ENCODE results near the gene PNMA1.

The PNMA1 gene

DNA sequence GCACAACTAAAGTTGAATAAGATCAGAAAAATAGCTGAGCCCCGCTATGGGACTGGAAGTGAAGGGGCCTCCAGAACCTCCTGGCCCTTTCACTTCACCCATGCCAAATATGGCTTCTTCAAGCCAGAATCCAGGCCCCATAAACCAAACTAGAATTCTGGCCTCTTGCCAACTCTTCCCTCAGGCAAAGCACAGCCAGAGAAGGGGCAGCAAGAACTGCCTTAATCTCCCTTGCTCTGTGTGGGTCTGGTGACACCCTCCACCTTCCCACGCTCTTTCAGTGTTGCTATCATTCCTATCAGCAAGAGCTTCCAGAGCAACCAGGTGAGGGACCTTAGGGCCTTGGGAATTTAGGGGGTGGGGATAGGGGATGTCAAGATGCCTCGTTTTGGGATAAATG, 3.1 kb upstream of the PNMA1 start:
- H3K27ac ChIP-seq = no peak overlapping the region
- H3K4me2 ChIP-seq = no peak overlapping the region
- H3K4me1 ChIP-seq (ENCODE audit: low read depth, poor library complexity, severe bottlenecking) = peaks cover 11% of the 10 kb centered on the region
- no peaks in the 10 kb centered on the region for H3K36me3 ChIP-seq (ENCODE audit: insufficient read depth)
- H3K27me3 ChIP-seq (ENCODE audit: insufficient read depth, low read depth) = no peaks in the 10 kb centered on the region
- TF ChIP-seq, protein P1, sequence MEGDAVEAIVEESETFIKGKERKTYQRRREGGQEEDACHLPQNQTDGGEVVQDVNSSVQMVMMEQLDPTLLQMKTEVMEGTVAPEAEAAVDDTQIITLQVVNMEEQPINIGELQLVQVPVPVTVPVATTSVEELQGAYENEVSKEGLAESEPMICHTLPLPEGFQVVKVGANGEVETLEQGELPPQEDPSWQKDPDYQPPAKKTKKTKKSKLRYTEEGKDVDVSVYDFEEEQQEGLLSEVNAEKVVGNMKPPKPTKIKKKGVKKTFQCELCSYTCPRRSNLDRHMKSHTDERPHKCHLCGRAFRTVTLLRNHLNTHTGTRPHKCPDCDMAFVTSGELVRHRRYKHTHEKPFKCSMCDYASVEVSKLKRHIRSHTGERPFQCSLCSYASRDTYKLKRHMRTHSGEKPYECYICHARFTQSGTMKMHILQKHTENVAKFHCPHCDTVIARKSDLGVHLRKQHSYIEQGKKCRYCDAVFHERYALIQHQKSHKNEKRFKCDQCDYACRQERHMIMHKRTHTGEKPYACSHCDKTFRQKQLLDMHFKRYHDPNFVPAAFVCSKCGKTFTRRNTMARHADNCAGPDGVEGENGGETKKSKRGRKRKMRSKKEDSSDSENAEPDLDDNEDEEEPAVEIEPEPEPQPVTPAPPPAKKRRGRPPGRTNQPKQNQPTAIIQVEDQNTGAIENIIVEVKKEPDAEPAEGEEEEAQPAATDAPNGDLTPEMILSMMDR (conservative IDR thresholded peaks at IDR 0.05; ENCODE audit: low read depth, low read length) = no peak
- H3K4me3 ChIP-seq (IDR thresholded peaks at IDR 0.05; ENCODE audit: insufficient read depth, low read depth, low read length) = no peak overlapping the region
- peaks cover 10% of the 10 kb centered on the region for H3K79me2 ChIP-seq (ENCODE audit: insufficient read depth, low read depth)
- no peak overlapping the region for H2AFZ ChIP-seq (ENCODE audit: low read depth)
- H4K20me1 ChIP-seq (ENCODE audit: insufficient read depth) = no peaks in the 10 kb centered on the region
- no peak overlapping the region for H3K9ac ChIP-seq

- TF ChIP-seq, protein P1 (conservative IDR thresholded peaks at IDR 0.05; ENCODE audit: low read depth, low read length) = no peak
- Histone ChIP-seq H3K4me3 (IDR thresholded peaks at IDR 0.05; ENCODE audit: insufficient read depth, low read depth, low read length) (no peak overlapping the region), H3K27me3 (ENCODE audit: insufficient read depth, low read depth) (no peaks in the 10 kb centered on the region), H4K20me1 (ENCODE audit: insufficient read depth) (no peaks in the 10 kb centered on the region), H3K27ac (no peak overlapping the region), H3K36me3 (ENCODE audit: insufficient read depth) (no peaks in the 10 kb centered on the region), H3K4me2 (no peak overlapping the region), H2AFZ (ENCODE audit: low read depth) (no peak overlapping the region), H3K9ac (no peak overlapping the region), H3K4me1 (ENCODE audit: low read depth, poor library complexity, severe bottlenecking) (peaks cover 14% of the 10 kb centered on the region), H3K79me2 (ENCODE audit: insufficient read depth, low read depth) (peaks cover 16% of the 10 kb centered on the region)
Measured at GRCh38 chr14:73715707-73716106, 1.5 kb upstream of the PNMA1 start.

GRCh38 chr14:73714656-73715081, 485 bp upstream of the PNMA1 start:
- H4K20me1 ChIP-seq (ENCODE audit: insufficient read depth) = no peaks in the 10 kb centered on the region
- H3K27ac ChIP-seq = no peak overlapping the region; the same call in 1 of the 2 replicates
- H3K4me3 ChIP-seq (IDR thresholded peaks at IDR 0.05; ENCODE audit: insufficient read depth, low read depth, low read length) = no peak overlapping the region

GRCh38 chr14:73713206-73713802, 880 bp downstream of the PNMA1 start:
- no peaks in the 10 kb centered on the region for H4K20me1 ChIP-seq (ENCODE audit: insufficient read depth)
- H3K9ac ChIP-seq = peak overlapping the region; percentile 88
- peak overlapping the region; percentile 76 for H3K27ac ChIP-seq
- H3K4me2 ChIP-seq = peak overlapping the region; percentile 78
- no peak overlapping the region for H3K4me3 ChIP-seq (IDR thresholded peaks at IDR 0.05; ENCODE audit: insufficient read depth, low read depth, low read length)
- TF ChIP-seq, protein P1 (conservative IDR thresholded peaks at IDR 0.05; ENCODE audit: low read depth, low read length) = no peak
- peaks cover 16% of the 10 kb centered on the region for H3K79me2 ChIP-seq (ENCODE audit: insufficient read depth, low read depth)
- peaks cover 14% of the 10 kb centered on the region for H3K4me1 ChIP-seq (ENCODE audit: low read depth, poor library complexity, severe bottlenecking)
- no peaks in the 10 kb centered on the region for H3K27me3 ChIP-seq (ENCODE audit: insufficient read depth, low read depth)
- no peaks in the 10 kb centered on the region for H3K36me3 ChIP-seq (ENCODE audit: insufficient read depth)
- peak overlapping the region; percentile 47 for H2AFZ ChIP-seq (ENCODE audit: low read depth)

More at GRCh38 chr14:73714656-73715081, 485 bp upstream of the PNMA1 start:
- Histone ChIP-seq H3K4me2 (peak overlapping the region; percentile 39; the same call in 1 of the 2 replicates), H3K79me2 (ENCODE audit: insufficient read depth, low read depth) (peaks cover 16% of the 10 kb centered on the region), H3K27me3 (ENCODE audit: insufficient read depth, low read depth) (no peaks in the 10 kb centered on the region), H2AFZ (ENCODE audit: low read depth) (no peak overlapping the region), H3K9ac (no peak overlapping the region), H3K36me3 (ENCODE audit: insufficient read depth) (no peaks in the 10 kb centered on the region), H3K4me1 (ENCODE audit: low read depth, poor library complexity, severe bottlenecking) (peaks cover 14% of the 10 kb centered on the region)
- TF ChIP-seq, protein P1 (conservative IDR thresholded peaks at IDR 0.05; ENCODE audit: low read depth, low read length) = no peak

Measured in KMS-11 (cell line).